ENCODE results near the gene SHKBP1.

- TF ChIP-seq CTCF (IDR thresholded peaks at IDR 0.05; ENCODE audit: insufficient read depth, low read depth, low read length) (no peak), EZH2 (IDR thresholded peaks at IDR 0.05; ENCODE audit: insufficient read depth, low read length) (no peak)
Measured at GRCh38 chr19:40585241-40585981, 8.7 kb downstream of the SHKBP1 start.

All from astrocyte (in vitro differentiated cells and primary cell).